ENCODE results near the gene HS6ST3. TPM values are rescaled to one million over a fixed set of nuclear protein-coding genes. Genes with fewer than 3 reads are reported as not detected.

Gene HS6ST3
- total and polyA plus RNA-seq, 2 experiments from 2014 or later = 2.2 to 2.7 TPM

GRCh38 chr13:96700657-96701056, 610.8 kb downstream of the HS6ST3 start:
- H3K27me3 ChIP-seq = no peaks in the 10 kb centered on the region
- H3K4me1 ChIP-seq (ENCODE audit: insufficient read depth) = no peaks in the 10 kb centered on the region
- peak; percentile 6 for DNase-seq (ENCODE audit: low spot score)
- WGBS (ENCODE audit: low lambda C conversion rate, missing lambda C conversion rate) = 85% methylated on average over 2 of the region's 2 CpGs
- no peak overlapping the region for H2AFZ ChIP-seq
- no peak overlapping the region for H3K27ac ChIP-seq
- no peaks in the 10 kb centered on the region for H4K20me1 ChIP-seq (ENCODE audit: insufficient read depth, poor library complexity, severe bottlenecking)
- no peak for TF ChIP-seq EZH2 (IDR thresholded peaks at IDR 0.05; ENCODE audit: borderline replicate concordance)
- no peak for TF ChIP-seq CTCF (IDR thresholded peaks at IDR 0.05; ENCODE audit: poor library complexity)
- TF ChIP-seq EZH2phosphoT487 (IDR thresholded peaks at IDR 0.05; ENCODE audit: low read depth, severe bottlenecking, unreplicated experiment) = no peak
- H3K4me2 ChIP-seq = no peak overlapping the region
- no peaks in the 10 kb centered on the region for H3K36me3 ChIP-seq (replicated peaks; ENCODE audit: insufficient read depth, low read depth)
- no peaks in the 10 kb centered on the region for H3K79me2 ChIP-seq
- no peaks in the 10 kb centered on the region for H3K9me2 ChIP-seq (replicated peaks; ENCODE audit: insufficient read depth)
- H3K4me3 ChIP-seq = no peak overlapping the region
- H3K9me3 ChIP-seq (ENCODE audit: low read depth) = no peaks in the 10 kb centered on the region

- H3K27me3 ChIP-seq = no peaks in the 10 kb centered on the region
- no peaks in the 10 kb centered on the region for H3K4me1 ChIP-seq (ENCODE audit: insufficient read depth)
- H3K4me2 ChIP-seq = no peak overlapping the region
- no peak overlapping the region for H3K27ac ChIP-seq
- no peaks in the 10 kb centered on the region for H3K9me2 ChIP-seq (replicated peaks; ENCODE audit: insufficient read depth)
- H3K9me3 ChIP-seq (ENCODE audit: low read depth) = no peaks in the 10 kb centered on the region
- no peak overlapping the region for H3K4me3 ChIP-seq
- H4K20me1 ChIP-seq (ENCODE audit: insufficient read depth, poor library complexity, severe bottlenecking) = no peaks in the 10 kb centered on the region
- H3K79me2 ChIP-seq = no peaks in the 10 kb centered on the region
- WGBS (ENCODE audit: low lambda C conversion rate, missing lambda C conversion rate) = 96% methylated on average over 3 of the region's 3 CpGs
- no peaks in the 10 kb centered on the region for H3K36me3 ChIP-seq (replicated peaks; ENCODE audit: insufficient read depth, low read depth)
- DNase-seq (ENCODE audit: low spot score) = no peak
- TF ChIP-seq EZH2 (IDR thresholded peaks at IDR 0.05; ENCODE audit: borderline replicate concordance) (no peak), EZH2phosphoT487 (IDR thresholded peaks at IDR 0.05; ENCODE audit: low read depth, severe bottlenecking, unreplicated experiment) (no peak), CTCF (IDR thresholded peaks at IDR 0.05; ENCODE audit: poor library complexity) (no peak)
- H2AFZ ChIP-seq = no peak overlapping the region
Observed at GRCh38 chr13:96707146-96707545, 617.2 kb downstream of the HS6ST3 start.

- no peaks in the 10 kb centered on the region for H3K9me3 ChIP-seq (ENCODE audit: low read depth)
- no peak overlapping the region for H3K4me3 ChIP-seq
- no peaks in the 10 kb centered on the region for H3K27me3 ChIP-seq
- TF ChIP-seq EZH2 (IDR thresholded peaks at IDR 0.05; ENCODE audit: borderline replicate concordance) (no peak), CTCF (IDR thresholded peaks at IDR 0.05; ENCODE audit: poor library complexity) (no peak), EZH2phosphoT487 (IDR thresholded peaks at IDR 0.05; ENCODE audit: low read depth, severe bottlenecking, unreplicated experiment) (no peak)
- no peaks in the 10 kb centered on the region for H3K79me2 ChIP-seq
- WGBS (ENCODE audit: low lambda C conversion rate, missing lambda C conversion rate) = 96% methylated on average over 3 of the region's 3 CpGs
- H4K20me1 ChIP-seq (ENCODE audit: insufficient read depth, poor library complexity, severe bottlenecking) = no peaks in the 10 kb centered on the region
- no peak for DNase-seq (ENCODE audit: low spot score)
- no peaks in the 10 kb centered on the region for H3K36me3 ChIP-seq (replicated peaks; ENCODE audit: insufficient read depth, low read depth)
- no peak overlapping the region for H3K4me2 ChIP-seq
- H3K4me1 ChIP-seq (ENCODE audit: insufficient read depth) = no peaks in the 10 kb centered on the region
- H2AFZ ChIP-seq = no peak overlapping the region
- H3K27ac ChIP-seq = no peak overlapping the region
- peaks cover 4% of the 10 kb centered on the region for H3K9me2 ChIP-seq (replicated peaks; ENCODE audit: insufficient read depth)
Observed at GRCh38 chr13:96710166-96710862, 620.4 kb downstream of the HS6ST3 start.

Measured in hepatocyte (in vitro differentiated cells).